ENCODE results near the gene ASAP3.

DNA sequence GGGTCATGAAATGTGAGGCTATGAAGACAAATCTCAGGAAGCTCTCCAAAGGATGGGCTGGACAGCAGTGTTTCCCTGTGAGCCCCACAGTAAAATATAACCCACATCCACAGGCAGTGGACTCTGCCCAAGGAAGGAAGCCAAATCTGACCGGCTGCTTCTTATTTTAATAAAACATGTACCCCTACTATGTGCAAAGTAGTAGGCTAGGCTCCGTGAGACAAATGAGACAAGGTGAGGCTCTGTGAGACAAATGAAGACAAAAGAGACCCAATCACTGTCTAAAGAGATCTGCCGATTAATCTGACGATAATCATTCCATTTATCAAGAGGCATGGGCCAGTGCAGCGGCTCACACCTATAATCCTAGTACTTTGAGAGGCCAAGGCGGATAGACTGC, 2.1 kb downstream of the ASAP3 start:
- TF ChIP-seq, protein P1, sequence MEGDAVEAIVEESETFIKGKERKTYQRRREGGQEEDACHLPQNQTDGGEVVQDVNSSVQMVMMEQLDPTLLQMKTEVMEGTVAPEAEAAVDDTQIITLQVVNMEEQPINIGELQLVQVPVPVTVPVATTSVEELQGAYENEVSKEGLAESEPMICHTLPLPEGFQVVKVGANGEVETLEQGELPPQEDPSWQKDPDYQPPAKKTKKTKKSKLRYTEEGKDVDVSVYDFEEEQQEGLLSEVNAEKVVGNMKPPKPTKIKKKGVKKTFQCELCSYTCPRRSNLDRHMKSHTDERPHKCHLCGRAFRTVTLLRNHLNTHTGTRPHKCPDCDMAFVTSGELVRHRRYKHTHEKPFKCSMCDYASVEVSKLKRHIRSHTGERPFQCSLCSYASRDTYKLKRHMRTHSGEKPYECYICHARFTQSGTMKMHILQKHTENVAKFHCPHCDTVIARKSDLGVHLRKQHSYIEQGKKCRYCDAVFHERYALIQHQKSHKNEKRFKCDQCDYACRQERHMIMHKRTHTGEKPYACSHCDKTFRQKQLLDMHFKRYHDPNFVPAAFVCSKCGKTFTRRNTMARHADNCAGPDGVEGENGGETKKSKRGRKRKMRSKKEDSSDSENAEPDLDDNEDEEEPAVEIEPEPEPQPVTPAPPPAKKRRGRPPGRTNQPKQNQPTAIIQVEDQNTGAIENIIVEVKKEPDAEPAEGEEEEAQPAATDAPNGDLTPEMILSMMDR (IDR thresholded peaks at IDR 0.05; ENCODE audit: low read length), result no peak
- no peak for TF ChIP-seq EZH2 (optimal IDR thresholded peaks at IDR 0.05; ENCODE audit: low read depth, low read length)

Measured in MM.1S (cell line).